ENCODE results near the gene MED13L.

GRCh38 chr12:116166306-116166705 lies 111.2 kb downstream of the MED13L start:
- TF ChIP-seq CTCF (IDR thresholded peaks at IDR 0.05) (no peak), EP300 (IDR thresholded peaks at IDR 0.05; ENCODE audit: low read depth) (no peak)

Measured in transverse colon (tissue), 3 donors.